A549 treated with Hydrocortisone at 1 μM for 4 hours (cell line): Measurements from ENCODE around the gene TMPRSS9. TPM values are rescaled to one million over a fixed set of nuclear protein-coding genes. Genes with fewer than 3 reads are reported as not detected.

Experiments
- total RNA-seq: library from RNA; stranded (reverse); fragments of 200-300 nt; extraction: Qiagen RNA extraction; gene quantifications from 5 replicates; pipeline ENCODE4 v1.2.3, GENCODE V29; 2022

Gene TMPRSS9
- 0.03 to 0.10 TPM (median 0.07 TPM) in 4 of 5 replicates, not detected in the other for total RNA-seq

GRCh38 chr19:2359992-2360685 lies at the start of gene TMPRSS9:
TSS of gene TMPRSS9 (plus strand) at chr19:2360265. CDS start at chr19:2389786, 29,521 bp downstream.

DNA sequence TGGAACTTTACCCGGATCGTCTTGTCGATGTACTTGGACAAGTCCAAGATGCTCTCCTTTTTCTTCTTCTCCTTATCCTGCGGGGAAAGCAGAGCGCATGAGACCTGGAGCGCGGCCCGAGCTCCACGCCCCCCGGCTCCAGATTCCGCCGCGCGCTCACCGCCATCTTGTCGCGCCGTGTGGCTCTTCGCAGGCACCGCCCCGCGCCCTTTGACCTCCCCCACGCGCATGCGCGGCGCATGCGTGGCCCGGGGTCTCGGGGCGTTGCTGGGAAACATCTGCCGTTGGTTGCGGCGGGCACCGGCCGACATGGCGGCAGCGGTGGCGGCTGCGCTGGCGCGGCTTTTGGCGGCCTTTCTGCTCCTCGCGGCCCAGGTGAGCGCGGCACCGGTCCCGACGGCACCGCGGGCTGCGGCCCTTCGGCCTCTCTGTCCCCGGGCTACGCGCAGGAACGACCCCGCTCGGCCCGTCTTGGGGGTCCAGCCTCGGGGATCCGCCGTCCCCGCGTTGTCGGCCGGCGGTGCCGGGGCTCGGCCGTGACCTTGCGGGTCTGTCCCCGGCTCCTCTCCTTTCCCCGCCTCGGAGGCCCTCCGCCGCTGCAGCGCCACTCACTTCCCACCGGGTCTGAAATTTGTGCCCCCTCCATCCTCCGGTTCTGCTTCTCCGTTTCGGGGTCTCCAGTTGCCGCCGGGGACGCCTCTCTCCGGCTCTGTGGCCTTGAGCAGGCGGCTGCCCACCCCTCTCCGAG lies 31.5 kb upstream of the TMPRSS9 start, which contains the start of the genes LSM7 and SPPL2B:
LSM7 (minus strand) TSS at position 186 of the 748 bp plus-strand sequence; CDS start at position 166, 20 bp downstream.
SPPL2B (plus strand) TSS at position 284 of the 748 bp plus-strand sequence; CDS start at position 310, 26 bp downstream.

DNA sequence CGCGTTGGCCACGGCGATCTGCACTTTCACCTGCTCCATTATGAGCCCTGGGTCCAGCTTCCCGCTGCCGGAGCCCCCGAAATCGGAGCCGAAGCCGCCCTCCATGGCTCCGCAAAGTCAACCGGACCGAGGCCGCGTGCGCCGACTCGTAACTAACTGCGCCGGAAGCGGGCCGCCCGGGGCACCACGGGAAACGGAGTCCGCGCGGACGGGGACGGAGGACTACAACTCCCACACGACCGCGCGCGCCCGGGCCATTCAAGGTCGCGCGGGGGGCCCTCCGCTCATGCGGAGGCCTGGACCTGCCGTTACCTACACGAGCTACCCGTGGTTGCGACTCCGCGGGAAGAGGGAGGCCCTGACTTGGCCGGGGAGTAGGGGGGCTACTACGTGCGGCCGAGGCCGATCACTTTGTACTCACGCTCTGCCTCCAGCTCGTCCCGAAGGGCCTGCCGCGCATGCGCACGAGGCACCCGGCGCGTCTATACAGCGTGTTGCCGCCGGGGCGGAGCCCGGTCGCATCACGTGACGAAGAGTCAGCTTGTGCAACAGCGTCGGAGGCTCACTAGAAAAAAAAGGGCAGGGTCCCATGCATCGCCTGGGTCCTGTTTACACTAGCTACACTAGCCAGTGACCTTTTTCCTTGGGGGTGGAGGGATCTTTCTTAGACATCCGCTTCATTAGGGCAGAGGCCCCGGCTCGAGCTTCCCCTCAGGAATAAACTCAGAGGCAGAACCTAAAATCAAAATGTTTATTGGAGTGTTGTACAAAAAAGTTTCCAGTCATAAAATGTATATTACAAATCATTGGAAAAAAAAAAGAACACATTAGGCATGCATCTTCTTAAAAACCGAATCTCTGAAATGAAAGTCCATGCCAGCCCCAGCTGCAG lies 67.6 kb downstream of the TMPRSS9 start, which contains the start of gene TIMM13:
TIMM13 (minus strand) TSS at position 158 of the 892 bp plus-strand sequence; CDS start at position 105, 53 bp downstream.

Other genes with a start within 250 kb of the TMPRSS9 start
- gene AP3D1, start 208.7 kb upstream of the TMPRSS9 start, total RNA-seq = 70.5 to 85.8 TPM (median 77.8 TPM) in 5 replicates
- gene DOT1L, start 196.3 kb upstream of the TMPRSS9 start, total RNA-seq = 11.3 to 16.1 TPM (median 14.8 TPM) in 5 replicates
- 42.8 to 59.8 TPM (median 56.8 TPM) in 5 replicates for gene PLEKHJ1, start 123.9 kb upstream of the TMPRSS9 start, total RNA-seq
- 64.6 to 72.8 TPM (median 68.5 TPM) in 5 replicates for gene SF3A2, start 123.4 kb upstream of the TMPRSS9 start, total RNA-seq
- 8.0 to 17.1 TPM (median 14.7 TPM) in 5 replicates for gene AMH, start 110.9 kb upstream of the TMPRSS9 start, total RNA-seq
- gene JSRP1, start 103.8 kb upstream of the TMPRSS9 start, total RNA-seq = 0.18 to 0.90 TPM (median 0.75 TPM) in 5 replicates
- gene PEAK3, start 78.1 kb upstream of the TMPRSS9 start, total RNA-seq = 0.09 to 0.18 TPM (median 0.14 TPM) in 5 replicates
- gene LINGO3, start 52.1 kb upstream of the TMPRSS9 start, total RNA-seq = 0.05 to 0.07 TPM in 2 of 5 replicates, not detected in the others
- 123 to 163 TPM (median 155 TPM) in 5 replicates for gene LSM7, start 31.7 kb upstream of the TMPRSS9 start, total RNA-seq
- gene SPPL2B, start 31.6 kb upstream of the TMPRSS9 start, total RNA-seq = 16.0 to 21.2 TPM (median 18.6 TPM) in 5 replicates
- 49.2 to 136 TPM (median 119 TPM) in 5 replicates for gene TIMM13, start 67.3 kb downstream of the TMPRSS9 start, total RNA-seq
- 73.2 to 82.6 TPM (median 76.0 TPM) in 5 replicates for gene LMNB2, start 96.7 kb downstream of the TMPRSS9 start, total RNA-seq
- 102 to 127 TPM (median 110 TPM) in 5 replicates for gene GADD45B, start 115.9 kb downstream of the TMPRSS9 start, total RNA-seq